Lung (tissue), 12 donors: Measurements from ENCODE around the gene LENEP. TPM values are rescaled to one million over a fixed set of nuclear protein-coding genes. Genes with fewer than 3 reads are reported as not detected.
A peak's percentile ranks its signal among the peaks of the same experiment; 100 is the strongest.

ENCODE experiments used
- ATAC-seq: fragments of 200-7000 bp; cut with Tn5 transposase; one replicate; pipeline ENCODE4 v1.9.1; 2020; ENCODE audit warnings: moderate number of reproducible peaks; ENCODE audit not compliant: insufficient read depth, low FRiP score
- DNase-seq, 3 donors: peaks; one replicate each; pipeline ENCODE4 v3.0.0-alpha.2; 2013 to 2017
- H3K27ac ChIP-seq, 2 donors: one replicate each; pipeline ENCODE4 v1.5.1; 2013; ENCODE audit warnings: mild to moderate bottlenecking in 2 of 2, moderate library complexity in 2 of 2, control low read depth in 1 of 2, inconsistent platforms in 1 of 2, low read depth in 1 of 2, low read length in 1 of 2
- H3K27me3 ChIP-seq, 3 donors: one replicate each; pipeline ENCODE4 v1.5.1; 2013; ENCODE audit warnings: low read length in 2 of 3; ENCODE audit not compliant: control insufficient read depth in 3 of 3, insufficient read depth in 3 of 3
- H3K36me3 ChIP-seq, 4 donors: one replicate each; pipeline ENCODE4 v1.5.1; 2013; ENCODE audit warnings: low read length in 4 of 4, mild to moderate bottlenecking in 1 of 4, moderate library complexity in 1 of 4; ENCODE audit not compliant: control insufficient read depth in 4 of 4, insufficient read depth in 4 of 4
- H3K4me1 ChIP-seq, 5 donors: one replicate each; pipeline ENCODE4 v1.5.1; 2013; ENCODE audit warnings: low read length in 5 of 5, mild to moderate bottlenecking in 2 of 5, moderate library complexity in 1 of 5; ENCODE audit not compliant: control insufficient read depth in 5 of 5, insufficient read depth in 5 of 5
- H3K4me3 ChIP-seq: one replicate; pipeline ENCODE4 v1.5.1; 2013; ENCODE audit warnings: mild to moderate bottlenecking, control low read depth, moderate library complexity
- H3K9ac ChIP-seq, 2 donors: one replicate each; pipeline ENCODE4 v1.5.1; 2013; ENCODE audit warnings: low read length in 2 of 2, control low read depth in 1 of 2; ENCODE audit not compliant: insufficient read depth in 1 of 2
- H3K9me3 ChIP-seq, 4 donors: one replicate each; pipeline ENCODE4 v1.5.1; 2013; ENCODE audit warnings: low read length in 3 of 4, mild to moderate bottlenecking in 1 of 4, moderate library complexity in 1 of 4; ENCODE audit not compliant: control insufficient read depth in 4 of 4, insufficient read depth in 3 of 4
- WGBS, 2 donors: extraction: QIAGEN DNeasy Blood & Tissue Kit; methylation state at CpG; one replicate each; pipeline ENCODE4 v1.1.7; 2013; 5-methylcytosine and 5-hydroxymethylcytosine counted together
- polyA plus RNA-seq, 2 donors: library from polyadenylated mRNA; stranded (reverse); fragments of 200-250 nt; gene quantifications; one replicate each; pipeline ENCODE4 v1.2.1, GENCODE V29; 2013
- total RNA-seq, 2 donors: library from RNA; depleted of rRNA in 1 of 2; stranded (reverse); fragments of >200 nt in 1 of 2; gene quantifications; one replicate each; pipeline ENCODE4 v1.2.1, GENCODE V29; 2014 to 2021
- TF ChIP-seq, protein P1 (sequence below): IDR thresholded peaks from 2 replicates; pipeline ENCODE4 v1.5.1; 2012; ENCODE audit warnings: mild to moderate bottlenecking; ENCODE audit errors: control extremely low read depth, extremely low read depth
- donor health status: control.
- donor health status: control.
- donor health status: Bipolar disorder and iron deficiency.
- donor health status: healthy.
- donor health status: DM: yes; HTN: yes; CAD: no.

The LENEP gene
- total and polyA plus RNA-seq, 4 donors, result 0.31 to 0.89 TPM; not detected in 2

- peaks cover 0 to 28% (median 0%) of the 10 kb centered on the region in 4 donors for H3K36me3 ChIP-seq
- TF ChIP-seq, protein P1, sequence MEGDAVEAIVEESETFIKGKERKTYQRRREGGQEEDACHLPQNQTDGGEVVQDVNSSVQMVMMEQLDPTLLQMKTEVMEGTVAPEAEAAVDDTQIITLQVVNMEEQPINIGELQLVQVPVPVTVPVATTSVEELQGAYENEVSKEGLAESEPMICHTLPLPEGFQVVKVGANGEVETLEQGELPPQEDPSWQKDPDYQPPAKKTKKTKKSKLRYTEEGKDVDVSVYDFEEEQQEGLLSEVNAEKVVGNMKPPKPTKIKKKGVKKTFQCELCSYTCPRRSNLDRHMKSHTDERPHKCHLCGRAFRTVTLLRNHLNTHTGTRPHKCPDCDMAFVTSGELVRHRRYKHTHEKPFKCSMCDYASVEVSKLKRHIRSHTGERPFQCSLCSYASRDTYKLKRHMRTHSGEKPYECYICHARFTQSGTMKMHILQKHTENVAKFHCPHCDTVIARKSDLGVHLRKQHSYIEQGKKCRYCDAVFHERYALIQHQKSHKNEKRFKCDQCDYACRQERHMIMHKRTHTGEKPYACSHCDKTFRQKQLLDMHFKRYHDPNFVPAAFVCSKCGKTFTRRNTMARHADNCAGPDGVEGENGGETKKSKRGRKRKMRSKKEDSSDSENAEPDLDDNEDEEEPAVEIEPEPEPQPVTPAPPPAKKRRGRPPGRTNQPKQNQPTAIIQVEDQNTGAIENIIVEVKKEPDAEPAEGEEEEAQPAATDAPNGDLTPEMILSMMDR, result no peak
- H3K4me1 ChIP-seq, result peaks cover 0 to 37% (median 19%) of the 10 kb centered on the region in 5 donors
- WGBS, 2 donors, result 17 to 28% methylated on average over 9 of the region's 9 CpGs
- H3K27me3 ChIP-seq, result no peaks in the 10 kb centered on the region
- ATAC-seq (peak; percentile 49), DNase-seq (peak; percentile 65 to 80 (median 78))
- H3K4me3 ChIP-seq, result no peak overlapping the region
- no peaks in the 10 kb centered on the region for H3K9me3 ChIP-seq
- peak overlapping the region in 1 of 2 donors; percentile 65 for H3K27ac ChIP-seq
- H3K9ac ChIP-seq, result peak overlapping the region in 1 of 2 donors; percentile 13
These were observed 18.7 kb downstream of the LENEP start for GRCh38 chr1:155012026-155012546.

DNA sequence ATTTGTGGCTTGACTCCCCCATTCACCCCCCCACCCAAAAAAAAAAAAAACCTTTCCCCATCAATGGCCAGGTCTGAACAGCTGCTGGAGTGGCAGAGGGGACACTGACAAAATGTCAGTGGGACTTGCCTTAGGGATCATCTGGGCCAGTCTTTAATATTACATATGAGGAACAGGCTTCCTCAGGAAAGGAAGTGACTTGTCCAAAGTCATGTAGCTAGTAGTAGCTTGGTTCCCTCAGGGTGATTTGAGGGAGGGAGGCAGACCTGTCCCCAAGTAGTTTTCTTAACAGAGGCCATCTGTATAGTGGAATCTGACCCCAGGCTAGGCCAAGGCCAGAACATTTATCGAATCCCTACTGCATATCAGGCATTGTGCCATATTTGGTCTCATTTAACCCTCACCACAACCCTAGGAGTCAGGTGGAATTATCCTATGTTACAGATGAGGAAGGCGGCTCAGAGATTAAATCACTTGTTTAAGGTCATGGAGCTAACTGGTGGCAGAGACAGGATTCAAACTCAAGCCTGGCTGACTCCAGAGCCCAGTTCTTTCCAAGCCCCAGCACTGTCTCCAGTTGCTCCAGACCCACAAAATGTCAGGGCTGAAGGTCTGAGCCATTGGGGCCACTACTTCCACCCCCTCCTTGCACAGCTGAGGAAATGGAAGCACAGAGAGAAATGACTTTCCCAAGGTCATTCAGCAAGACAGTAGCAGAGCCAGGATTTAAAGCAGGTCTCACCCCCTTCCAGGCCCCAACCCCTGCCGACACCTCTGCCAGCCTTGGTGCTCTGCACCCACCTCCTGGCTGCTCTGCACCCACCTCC is 19.6 kb downstream of the LENEP start:
- ATAC-seq (no peak), DNase-seq (no peak)
- peaks cover 0 to 28% (median 0%) of the 10 kb centered on the region in 4 donors for H3K36me3 ChIP-seq
- H3K4me3 ChIP-seq, result no peak overlapping the region
- peak overlapping the region in 1 of 2 donors; percentile 42 for H3K9ac ChIP-seq
- TF ChIP-seq, protein P1, result no peak
- WGBS, 2 donors, result 74 to 80% methylated on average over 3 of the region's 3 CpGs
- peak overlapping the region in 1 of 2 donors; percentile 65 for H3K27ac ChIP-seq
- no peaks in the 10 kb centered on the region for H3K9me3 ChIP-seq
- peaks cover 0 to 33% (median 21%) of the 10 kb centered on the region in 5 donors for H3K4me1 ChIP-seq
- no peaks in the 10 kb centered on the region for H3K27me3 ChIP-seq

- WGBS, 2 donors, result 24 to 38% methylated on average over 8 of the region's 8 CpGs
- H3K9ac ChIP-seq, result no peak overlapping the region
- no peaks in the 10 kb centered on the region for H3K9me3 ChIP-seq
- H3K4me3 ChIP-seq, result no peak overlapping the region
- TF ChIP-seq, protein P1, result no peak
- no peaks in the 10 kb centered on the region for H3K27me3 ChIP-seq
- DNase-seq (no peak), ATAC-seq (no peak)
- H3K36me3 ChIP-seq, result peaks cover 0 to 28% (median 0%) of the 10 kb centered on the region in 4 donors
- peaks cover 0 to 30% (median 17%) of the 10 kb centered on the region in 5 donors for H3K4me1 ChIP-seq
- peak overlapping the region in 1 of 2 donors; percentile 32 for H3K27ac ChIP-seq
These were observed 20.2 kb downstream of the LENEP start for GRCh38 chr1:155013632-155014031.
